Psoas muscle (tissue), 8 donors: ENCODE results near the gene SYNDIG1. TPM values are rescaled to one million over a fixed set of nuclear protein-coding genes. Genes with fewer than 3 reads are reported as not detected.

Experiments used
- ATAC-seq, 4 donors: fragments of 200-7000 bp; cut with Tn5 transposase; one replicate each; pipeline ENCODE4 v1.9.1; 2020; ENCODE audit warnings: moderate library complexity in 3 of 4, mild to moderate bottlenecking in 2 of 4
- DNase-seq, 2 donors: peaks; one replicate each; pipeline ENCODE4 v3.0.0-alpha.2; 2020
- H3K27ac ChIP-seq: fragments of 200-600 bp; one replicate; pipeline ENCODE4 v1.8.0; 2022
- H3K27me3 ChIP-seq, 3 donors: fragments of 200-600 bp in 1 of 3; one replicate each; pipeline versions ENCODE4 v1.6.1 to v1.8.0; 2013 to 2022; ENCODE audit warnings: low read length in 2 of 3, mild to moderate bottlenecking in 2 of 3, moderate library complexity in 1 of 3; ENCODE audit not compliant: insufficient read depth in 3 of 3
- H3K36me3 ChIP-seq, 2 donors: fragments of 200-600 bp in 1 of 2; one replicate each; pipeline versions ENCODE4 v1.6.1 to v1.8.0; 2013 to 2022; ENCODE audit warnings: low read depth in 1 of 2, mild to moderate bottlenecking in 1 of 2, moderate library complexity in 1 of 2; ENCODE audit not compliant: insufficient read depth in 1 of 2
- H3K4me1 ChIP-seq: fragments of 200-600 bp; one replicate; pipeline ENCODE4 v1.8.0; 2022
- H3K4me3 ChIP-seq: fragments of 200-600 bp; one replicate; pipeline ENCODE4 v1.8.0; 2022; ENCODE audit warnings: mild to moderate bottlenecking
- H3K9me3 ChIP-seq: fragments of 200-600 bp; one replicate; pipeline ENCODE4 v1.8.0; 2022
- WGBS, 3 donors: extraction: QIAGEN DNeasy Blood & Tissue Kit; methylation state at CpG; one replicate each; pipeline versions ENCODE4 v1.1.6 to v1.1.7; 2013; 5-methylcytosine and 5-hydroxymethylcytosine counted together
- intact Hi-C, 2 donors: fragments of 100-400 bp; cut with DNase I; formaldehyde crosslinking; loops; one replicate each; pipeline versions ENCODE4 v1.11.0 to v1.14.2; 2022
- polyA plus RNA-seq, 3 donors: library from polyadenylated mRNA; stranded (reverse); fragments of 200-250 nt; gene quantifications; one replicate each; pipeline ENCODE4 v1.2.3, GENCODE V29; 2013
- total RNA-seq, 4 donors: library from RNA; stranded (reverse); fragmentation: NEBNext Ultra II Directional in 2 of 4; extraction: Animal tissue kit (Norgen Biotek cat#: 25700) in 2 of 4; gene quantifications; one replicate each; pipeline versions ENCODE4 v1.2.1 to v1.2.4, GENCODE V29; 2021 to 2023
- TF ChIP-seq, protein P1 (sequence below): fragments of 200-600 bp; IDR thresholded peaks from one replicate; pipeline ENCODE4 v1.8.0; 2022; ENCODE audit warnings: antibody characterized with exemption
- donor health status: healthy with polysubstance abuse.
- donor health status: DM: no; HTN: no; CAD: no; lungs with moderate emphysema.
- donor health status: Bipolar disorder and iron deficiency.
- donor health status: healthy.
- donor health status: DM: yes; HTN: yes; CAD: no.
- donor health status: DM: no; HTN: no; CAD: no.
- donor health status: DM: no; HTN: no; CAD: no.
- donor health status: DM: yes; HTN: yes; CAD: no.

Gene SYNDIG1
- total and polyA plus RNA-seq, 7 donors, result 0.03 to 0.10 TPM; not detected in 5

DNA sequence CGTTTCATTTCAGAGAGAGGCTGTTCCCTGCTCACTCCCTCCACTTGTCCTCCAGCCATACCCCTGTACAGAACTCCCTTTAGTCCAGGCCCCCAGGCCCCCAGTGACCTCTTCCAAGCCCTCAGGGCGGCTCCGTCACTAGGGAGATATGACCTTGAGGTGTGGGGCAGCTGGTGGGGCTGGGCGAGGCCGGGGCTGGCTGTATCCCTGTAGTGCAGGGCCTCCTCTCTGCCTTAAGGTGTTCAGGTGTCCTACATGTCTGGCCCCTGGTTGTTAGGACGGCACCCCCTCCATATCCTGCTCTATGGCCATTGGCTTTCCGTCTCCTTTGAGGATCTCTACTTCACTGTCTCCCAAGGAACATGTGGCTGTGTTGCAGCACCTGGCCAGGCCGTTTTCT lies 17.4 kb upstream of the SYNDIG1 start:
- H3K9me3 ChIP-seq, result no peaks in the 10 kb centered on the region
- ATAC-seq, result no peak

DNA sequence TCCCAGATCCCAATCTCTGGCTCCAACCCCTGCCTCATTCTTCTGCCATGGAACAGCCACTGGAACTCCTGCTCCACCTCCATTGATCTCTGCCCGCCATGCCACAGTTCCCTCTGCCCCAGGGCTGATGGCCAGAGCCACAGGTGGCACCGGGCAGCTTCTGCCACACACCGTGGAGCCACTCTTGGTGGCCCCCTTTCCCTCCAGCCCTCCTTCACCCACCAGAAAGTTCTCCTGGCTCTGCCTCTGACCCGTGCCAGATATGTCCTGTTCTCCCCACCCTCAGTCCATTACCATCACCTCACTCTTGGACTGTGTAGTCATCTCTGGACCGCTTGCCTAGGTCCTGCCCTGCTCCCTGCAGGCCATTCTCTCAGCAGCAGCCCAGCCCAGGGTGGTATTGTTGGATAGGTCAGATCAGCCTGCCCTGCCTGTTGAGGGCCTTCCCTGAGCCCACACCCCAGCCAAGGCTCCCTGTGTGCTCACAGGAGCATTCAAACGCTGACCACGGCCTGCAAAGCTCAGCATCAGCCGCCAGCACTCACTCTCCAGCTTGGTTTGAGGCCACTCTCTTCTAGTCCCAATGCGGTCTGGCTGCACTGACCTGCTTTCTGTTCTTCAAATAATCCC lies 16.8 kb upstream of the SYNDIG1 start:
- Histone ChIP-seq H3K27me3 (peaks cover 0 to 6% (median 0%) of the 10 kb centered on the region in 3 donors), H3K4me1 (no peaks in the 10 kb centered on the region), H3K9me3 (no peaks in the 10 kb centered on the region), H3K27ac (no peak overlapping the region), H3K4me3 (no peak overlapping the region), H3K36me3 (no peaks in the 10 kb centered on the region)
- DNase-seq, result no peak
- 83 to 86% (median 86%) methylated on average over 9 of the region's 9 CpGs for WGBS, 3 donors
- no peak for ATAC-seq
- TF ChIP-seq, protein P1, sequence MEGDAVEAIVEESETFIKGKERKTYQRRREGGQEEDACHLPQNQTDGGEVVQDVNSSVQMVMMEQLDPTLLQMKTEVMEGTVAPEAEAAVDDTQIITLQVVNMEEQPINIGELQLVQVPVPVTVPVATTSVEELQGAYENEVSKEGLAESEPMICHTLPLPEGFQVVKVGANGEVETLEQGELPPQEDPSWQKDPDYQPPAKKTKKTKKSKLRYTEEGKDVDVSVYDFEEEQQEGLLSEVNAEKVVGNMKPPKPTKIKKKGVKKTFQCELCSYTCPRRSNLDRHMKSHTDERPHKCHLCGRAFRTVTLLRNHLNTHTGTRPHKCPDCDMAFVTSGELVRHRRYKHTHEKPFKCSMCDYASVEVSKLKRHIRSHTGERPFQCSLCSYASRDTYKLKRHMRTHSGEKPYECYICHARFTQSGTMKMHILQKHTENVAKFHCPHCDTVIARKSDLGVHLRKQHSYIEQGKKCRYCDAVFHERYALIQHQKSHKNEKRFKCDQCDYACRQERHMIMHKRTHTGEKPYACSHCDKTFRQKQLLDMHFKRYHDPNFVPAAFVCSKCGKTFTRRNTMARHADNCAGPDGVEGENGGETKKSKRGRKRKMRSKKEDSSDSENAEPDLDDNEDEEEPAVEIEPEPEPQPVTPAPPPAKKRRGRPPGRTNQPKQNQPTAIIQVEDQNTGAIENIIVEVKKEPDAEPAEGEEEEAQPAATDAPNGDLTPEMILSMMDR, result no peak
- intact Hi-C loops, result no loop called here

More for the DNA sequence above, 17.4 kb upstream of the SYNDIG1 start:
- Histone ChIP-seq H3K4me3 (no peak overlapping the region), H3K27ac (no peak overlapping the region), H3K27me3 (peaks cover 0 to 5% (median 0%) of the 10 kb centered on the region in 3 donors), H3K36me3 (no peaks in the 10 kb centered on the region), H3K4me1 (no peaks in the 10 kb centered on the region)
- TF ChIP-seq, protein P1, result no peak
- intact Hi-C loops, result no loop called here
- 81 to 90% (median 86%) methylated on average over 8 of the region's 8 CpGs for WGBS, 3 donors
- DNase-seq, result no peak

DNA sequence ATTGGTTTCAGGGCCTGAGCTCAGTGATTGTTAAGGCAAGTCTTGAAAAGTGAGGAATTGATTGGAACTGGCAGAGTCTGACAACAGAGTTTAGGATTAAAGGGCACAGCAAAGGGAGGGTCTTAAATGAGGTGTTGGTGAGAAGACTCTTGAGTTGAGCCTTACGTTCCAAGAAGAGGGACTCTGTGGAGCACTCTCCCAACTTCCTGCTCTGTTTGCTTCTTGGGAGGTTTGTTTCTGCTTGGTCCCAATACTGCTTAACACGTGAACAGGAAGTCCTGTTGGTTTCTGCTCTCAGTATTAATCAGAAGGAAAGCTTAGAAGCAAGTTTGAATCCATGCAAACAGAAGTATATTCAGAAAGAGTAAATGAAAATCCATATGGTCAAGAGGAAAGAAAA lies 15.6 kb upstream of the SYNDIG1 start:
- Histone ChIP-seq H3K27me3 (peaks cover 0 to 6% (median 4%) of the 10 kb centered on the region in 3 donors), H3K4me3 (no peak overlapping the region), H3K9me3 (no peaks in the 10 kb centered on the region), H3K27ac (no peak overlapping the region), H3K36me3 (no peaks in the 10 kb centered on the region), H3K4me1 (no peaks in the 10 kb centered on the region)
- 60 to 69% (median 62%) methylated on average over 2 of the region's 2 CpGs for WGBS, 3 donors
- intact Hi-C loops, result no loop called here
- ATAC-seq (no peak), DNase-seq (no peak)
- TF ChIP-seq, protein P1, result no peak

DNA sequence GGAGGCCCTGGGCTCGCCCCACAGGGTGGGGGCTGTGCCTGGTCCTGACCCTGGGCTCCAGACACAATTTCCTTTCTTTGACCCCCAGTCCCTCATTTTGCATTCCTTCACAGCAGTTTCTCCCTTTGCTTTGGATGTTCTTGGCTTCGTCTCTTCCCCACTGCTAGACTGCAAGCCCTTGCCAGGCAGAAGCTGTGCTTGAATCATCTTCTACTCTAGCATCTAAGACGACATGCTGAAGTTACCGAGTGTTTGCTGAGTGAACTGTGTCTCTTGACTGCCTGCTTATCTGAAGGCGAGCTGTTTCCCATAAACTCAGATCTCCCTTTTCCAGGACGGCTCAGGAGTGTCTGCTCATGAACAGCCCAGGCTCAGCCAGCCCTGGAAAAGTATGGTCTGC lies 14.3 kb upstream of the SYNDIG1 start:
- TF ChIP-seq, protein P1, result no peak
- no peak for DNase-seq
- peaks cover 0 to 6% (median 4%) of the 10 kb centered on the region in 3 donors for H3K27me3 ChIP-seq
- 72 to 76% (median 76%) methylated on average over 6 of the region's 6 CpGs for WGBS, 3 donors
- H3K9me3 ChIP-seq, result no peaks in the 10 kb centered on the region
- intact Hi-C loops, result no loop called here
- H3K27ac ChIP-seq, result no peak overlapping the region
- ATAC-seq, result no peak
- H3K4me1 ChIP-seq, result no peaks in the 10 kb centered on the region
- no peaks in the 10 kb centered on the region for H3K36me3 ChIP-seq
- H3K4me3 ChIP-seq, result no peak overlapping the region

DNA sequence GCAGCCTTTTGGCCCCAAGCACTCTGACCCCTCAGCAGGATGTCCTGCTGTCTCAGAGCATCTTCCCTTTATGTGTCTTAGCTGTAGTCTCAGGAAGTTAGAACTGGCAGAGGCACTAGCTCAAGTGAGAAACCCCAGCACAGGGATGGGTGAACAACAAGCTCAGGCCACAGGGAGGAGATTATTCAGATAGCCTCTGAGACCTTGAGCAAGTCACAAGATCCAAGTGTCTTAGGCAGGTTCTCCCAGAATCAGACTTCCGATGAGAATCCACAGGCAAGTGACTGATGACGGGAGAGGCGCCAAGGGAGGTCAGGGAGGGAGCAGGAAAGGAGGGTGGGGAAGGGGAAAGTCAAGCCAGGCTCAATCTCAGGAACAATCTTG lies 13.0 kb upstream of the SYNDIG1 start:
- intact Hi-C loops, result no loop called here
- no peaks in the 10 kb centered on the region for H3K4me1 ChIP-seq
- H3K27me3 ChIP-seq, result peaks cover 0 to 6% (median 4%) of the 10 kb centered on the region in 3 donors
- no peak overlapping the region for H3K27ac ChIP-seq
- ATAC-seq (no peak), DNase-seq (no peak)
- H3K36me3 ChIP-seq, result no peaks in the 10 kb centered on the region
- TF ChIP-seq, protein P1, result no peak
- 73 to 89% (median 79%) methylated on average over 3 of the region's 3 CpGs for whole genome bisulfite sequencing, 3 donors
- no peaks in the 10 kb centered on the region for H3K9me3 ChIP-seq
- no peak overlapping the region for H3K4me3 ChIP-seq
